GM21515 (cell line): Measurements from ENCODE around the gene S1PR4.

Experiments
- ATAC-seq: cut with Tn5 transposase; IDR thresholded peaks from one replicate; pipeline ENCODE4 v1.9.1; 2021; ENCODE audit not compliant: unreplicated experiment

Gene S1PR4

GRCh38 chr19:3178377-3178972 lies at the start of gene S1PR4:
Gene S1PR4, plus strand, starts transcription at chr19:3178769. Its CDS starts 24 bp downstream, at chr19:3178793.
- ATAC-seq, result no peak

GRCh38 chr19:3129112-3129511 lies 49.5 kb upstream of the S1PR4 start:
- no peak for ATAC-seq

- no peak for ATAC-seq
Observed at GRCh38 chr19:3131168-3131567, 47.4 kb upstream of the S1PR4 start.

GRCh38 chr19:3132971-3133792 lies 45.4 kb upstream of the S1PR4 start:
- ATAC-seq, result no peak

GRCh38 chr19:3133793-3134116 lies 44.8 kb upstream of the S1PR4 start:
- no peak for ATAC-seq

- ATAC-seq, result no peak
Observed at GRCh38 chr19:3135961-3136683, 42.4 kb upstream of the S1PR4 start, which contains the start of gene GNA15. Gene GNA15, plus strand, starts transcription at chr19:3136033. Its CDS starts 418 bp downstream, at chr19:3136451.

GRCh38 chr19:3136684-3137055 lies 41.9 kb upstream of the S1PR4 start:
- no peak for ATAC-seq

- ATAC-seq, result no peak
Observed at GRCh38 chr19:3137119-3137518, 41.5 kb upstream of the S1PR4 start.

- no peak for ATAC-seq
Observed at GRCh38 chr19:3138268-3138667, 40.3 kb upstream of the S1PR4 start.

GRCh38 chr19:3140667-3141038 lies 37.9 kb upstream of the S1PR4 start:
- no peak for ATAC-seq

GRCh38 chr19:3142292-3142670 lies 36.3 kb upstream of the S1PR4 start:
- no peak for ATAC-seq

- no peak for ATAC-seq
Observed at GRCh38 chr19:3142781-3143337, 35.7 kb upstream of the S1PR4 start.

GRCh38 chr19:3145909-3146676 lies 32.5 kb upstream of the S1PR4 start:
- ATAC-seq, result no peak

GRCh38 chr19:3146677-3147100 lies 31.9 kb upstream of the S1PR4 start:
- ATAC-seq, result no peak

- no peak for ATAC-seq
Observed at GRCh38 chr19:3148503-3148902, 30.1 kb upstream of the S1PR4 start.

GRCh38 chr19:3149089-3149488 lies 29.5 kb upstream of the S1PR4 start:
- ATAC-seq, result no peak

- no peak for ATAC-seq
Observed at GRCh38 chr19:3149526-3150505, 28.8 kb upstream of the S1PR4 start.

- no peak for ATAC-seq
Observed at GRCh38 chr19:3150739-3151329, 27.7 kb upstream of the S1PR4 start.
